Hypothalamus (tissue), 51 donors: Measurements from ENCODE around the gene FOLH1.
"Not testable (repeated sequence)": the region's sequence is repeated elsewhere in the genome, so short reads cannot be mapped to it uniquely, and the experiment has no call there.

Source experiments
- DNase-seq, 51 donors: peaks; one replicate each; lab custom pipeline; 2025; lab: John Stamatoyannopoulos, UW

Gene FOLH1

GRCh38 chr11:49184756-49185155, 23.6 kb downstream of the FOLH1 start:
- DNase-seq: peak in 2 of 51 donors; percentile 15 to 23

DNA sequence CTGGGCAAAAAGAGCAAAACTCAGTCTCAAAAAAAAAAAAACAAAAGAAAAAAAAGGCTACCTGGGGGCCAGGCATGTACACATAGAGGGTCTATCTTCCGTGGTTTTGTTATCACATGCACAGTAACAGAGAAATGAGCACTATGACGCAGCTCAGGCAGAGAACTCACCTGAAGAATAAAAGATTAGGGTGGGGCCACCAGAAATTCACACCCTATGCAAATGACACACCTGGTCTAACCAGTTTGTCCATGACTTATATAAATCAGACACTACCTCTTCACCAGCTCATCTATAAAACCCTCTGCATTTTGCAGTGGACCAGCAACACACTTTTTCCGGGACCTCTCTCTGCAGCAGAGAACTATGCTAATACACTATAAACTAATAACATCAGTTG, 30.5 kb downstream of the FOLH1 start:
- not testable (repeated sequence) for DNase-seq

- not testable (repeated sequence) for DNase-seq
These were observed 33.0 kb downstream of the FOLH1 start for GRCh38 chr11:49175378-49175777.

- DNase-seq: not testable (repeated sequence)
These were observed 33.6 kb downstream of the FOLH1 start for GRCh38 chr11:49174691-49175366.

GRCh38 chr11:49171613-49172012, 36.8 kb downstream of the FOLH1 start:
- DNase-seq: peak in 3 of 51 donors; percentile 24 to 47 (median 47)

DNA sequence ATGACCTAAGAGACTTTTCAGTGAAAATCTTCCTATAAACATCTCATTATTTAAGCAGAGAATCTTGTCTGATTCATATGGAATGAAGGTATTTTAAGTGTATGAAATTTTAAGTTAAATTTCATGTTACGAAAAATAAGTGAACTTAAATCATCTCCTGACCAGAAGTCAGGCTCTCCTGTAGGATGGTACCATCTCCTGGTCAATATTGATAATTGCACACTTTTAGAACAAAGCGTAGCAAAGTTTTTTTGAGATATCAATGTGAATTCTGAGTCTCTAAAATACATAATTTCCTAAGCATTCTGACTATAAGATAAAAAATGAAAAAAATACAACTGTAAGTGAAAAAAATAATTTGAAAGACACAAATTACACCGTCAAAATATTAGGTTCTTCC, 38.8 kb downstream of the FOLH1 start:
- not testable (repeated sequence) for DNase-seq

GRCh38 chr11:49168992-49169391, 39.4 kb downstream of the FOLH1 start:
- not testable (repeated sequence) for DNase-seq

DNA sequence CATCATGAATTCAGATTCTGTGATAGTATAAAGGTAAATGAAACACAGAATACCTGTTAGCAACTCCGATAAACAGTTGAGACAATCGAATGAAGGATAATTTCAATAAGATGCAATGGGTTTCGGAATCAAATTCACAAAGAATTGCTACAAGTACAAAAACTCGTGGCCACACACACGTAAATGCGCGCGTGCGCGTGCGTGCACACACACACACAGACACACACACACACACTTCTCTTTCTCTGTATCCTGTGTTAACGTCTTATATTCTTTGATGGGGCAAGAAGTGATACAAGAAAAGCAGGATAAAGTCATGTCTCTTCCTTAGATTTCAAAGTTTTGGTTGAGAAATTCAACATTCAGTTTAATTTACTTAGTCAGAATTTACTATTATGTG, 57.2 kb downstream of the FOLH1 start:
- no peak for DNase-seq

DNA sequence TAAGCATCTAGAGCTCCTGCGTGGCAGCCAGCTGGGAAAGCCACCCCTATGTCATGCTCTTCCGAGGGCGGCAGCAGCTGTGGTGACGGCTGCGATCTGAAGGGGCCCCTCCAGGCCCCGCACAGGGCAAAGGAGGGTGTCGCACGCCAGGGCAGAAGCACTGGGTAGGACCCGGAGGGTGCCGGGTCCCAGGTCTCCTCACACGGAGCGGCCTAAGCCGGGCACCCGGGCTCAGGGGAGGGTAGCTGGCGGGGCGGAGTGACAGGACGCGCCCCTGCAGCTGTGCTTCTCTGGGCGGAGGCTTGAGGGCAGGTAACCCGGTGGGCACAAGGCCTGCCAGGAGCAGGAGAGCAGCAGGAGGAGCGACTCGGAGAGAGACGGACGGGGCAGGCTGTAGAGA, 106.0 kb downstream of the FOLH1 start:
- not testable (repeated sequence) for DNase-seq
